ENCODE results near the gene LGMN.

Gene LGMN

DNA sequence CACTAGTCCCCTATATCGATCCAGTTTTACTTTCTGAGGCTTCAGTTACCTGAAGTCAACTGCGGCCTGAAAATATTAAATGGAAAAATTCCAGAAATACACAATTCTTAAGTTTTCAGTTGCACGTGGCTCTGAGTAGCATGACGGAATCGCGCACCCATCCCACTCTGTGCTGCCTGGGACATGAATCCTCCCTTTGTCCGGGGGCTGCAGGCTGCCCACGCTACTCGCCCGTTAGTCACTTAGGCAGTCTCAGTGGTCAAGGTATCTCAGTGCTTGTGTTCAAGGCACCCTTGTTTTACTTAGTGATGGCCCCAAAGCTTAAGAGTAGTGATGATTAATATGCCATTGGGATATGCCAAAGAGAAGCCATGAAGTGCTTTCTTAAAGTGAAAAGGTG is 46.6 kb downstream of the LGMN start:
- intact Hi-C loops (cut with DNase I; ENCODE audit: low total_unique reads): no loop called here
- H3K9me3 ChIP-seq: no peaks in the 10 kb centered on the region
- no peaks in the 10 kb centered on the region for H3K27me3 ChIP-seq
- TF ChIP-seq, protein P1, sequence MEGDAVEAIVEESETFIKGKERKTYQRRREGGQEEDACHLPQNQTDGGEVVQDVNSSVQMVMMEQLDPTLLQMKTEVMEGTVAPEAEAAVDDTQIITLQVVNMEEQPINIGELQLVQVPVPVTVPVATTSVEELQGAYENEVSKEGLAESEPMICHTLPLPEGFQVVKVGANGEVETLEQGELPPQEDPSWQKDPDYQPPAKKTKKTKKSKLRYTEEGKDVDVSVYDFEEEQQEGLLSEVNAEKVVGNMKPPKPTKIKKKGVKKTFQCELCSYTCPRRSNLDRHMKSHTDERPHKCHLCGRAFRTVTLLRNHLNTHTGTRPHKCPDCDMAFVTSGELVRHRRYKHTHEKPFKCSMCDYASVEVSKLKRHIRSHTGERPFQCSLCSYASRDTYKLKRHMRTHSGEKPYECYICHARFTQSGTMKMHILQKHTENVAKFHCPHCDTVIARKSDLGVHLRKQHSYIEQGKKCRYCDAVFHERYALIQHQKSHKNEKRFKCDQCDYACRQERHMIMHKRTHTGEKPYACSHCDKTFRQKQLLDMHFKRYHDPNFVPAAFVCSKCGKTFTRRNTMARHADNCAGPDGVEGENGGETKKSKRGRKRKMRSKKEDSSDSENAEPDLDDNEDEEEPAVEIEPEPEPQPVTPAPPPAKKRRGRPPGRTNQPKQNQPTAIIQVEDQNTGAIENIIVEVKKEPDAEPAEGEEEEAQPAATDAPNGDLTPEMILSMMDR (IDR thresholded peaks at IDR 0.05): no peak
- no peak for DNase-seq
- H3K27ac ChIP-seq: no peak overlapping the region
- no peaks in the 10 kb centered on the region for H3K4me1 ChIP-seq
- H3K4me3 ChIP-seq: no peak overlapping the region
- H3K36me3 ChIP-seq: peaks cover 33 to 42% (median 37%) of the 10 kb centered on the region in 3 donors

- Histone ChIP-seq H3K27ac (no peak overlapping the region), H3K9me3 (no peaks in the 10 kb centered on the region)
These were observed 50.0 kb downstream of the LGMN start for GRCh38 chr14:92698393-92698792.

GRCh38 chr14:92696366-92696765 is 52.1 kb downstream of the LGMN start:
- H3K4me1 ChIP-seq: peaks cover 0 to 11% (median 7%) of the 10 kb centered on the region in 4 donors
- DNase-seq: no peak
- H3K9me3 ChIP-seq: no peaks in the 10 kb centered on the region
- H3K36me3 ChIP-seq: no peaks in the 10 kb centered on the region
- intact Hi-C loops (cut with DNase I; ENCODE audit: low total_unique reads): no loop called here
- H3K4me3 ChIP-seq: no peak overlapping the region
- no peaks in the 10 kb centered on the region for H3K27me3 ChIP-seq
- no peak overlapping the region for H3K27ac ChIP-seq
- TF ChIP-seq, protein P1 (IDR thresholded peaks at IDR 0.05): no peak

More at GRCh38 chr14:92698393-92698792, 50.0 kb downstream of the LGMN start:
- Histone ChIP-seq H3K4me3 (no peak overlapping the region), H3K4me1 (no peaks in the 10 kb centered on the region), H3K27me3 (no peaks in the 10 kb centered on the region), H3K36me3 (peaks cover 1 to 7% (median 3%) of the 10 kb centered on the region in 3 donors)
- intact Hi-C loops (cut with DNase I; ENCODE audit: low total_unique reads): no loop called here
- TF ChIP-seq, protein P1 (IDR thresholded peaks at IDR 0.05): no peak
- DNase-seq: no peak

DNA sequence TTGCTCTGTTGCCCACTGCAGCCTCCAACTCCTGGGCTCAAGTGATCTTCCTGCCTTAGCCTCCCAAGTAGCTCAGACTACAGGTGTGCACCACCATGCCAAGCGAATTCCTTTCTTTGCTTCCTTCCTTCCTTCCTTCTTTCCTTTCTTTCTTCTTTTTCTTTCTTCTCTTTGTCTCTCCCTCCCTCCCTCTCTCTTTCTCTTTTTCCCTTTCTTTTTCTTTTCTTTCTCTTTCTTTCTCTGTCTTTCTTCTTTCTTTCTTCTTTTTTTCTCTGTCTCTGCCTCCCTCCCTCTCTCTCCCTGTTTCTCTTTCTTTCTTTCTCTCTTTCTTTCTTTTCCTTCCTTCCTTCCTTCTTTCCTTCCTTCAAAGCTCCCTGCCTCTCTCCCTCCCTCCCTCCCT is 52.9 kb downstream of the LGMN start:
- H3K27me3 ChIP-seq: no peaks in the 10 kb centered on the region
- no peaks in the 10 kb centered on the region for H3K36me3 ChIP-seq
- no peak overlapping the region for H3K27ac ChIP-seq
- no peak for DNase-seq
- no peak overlapping the region for H3K4me3 ChIP-seq
- TF ChIP-seq, protein P1 (IDR thresholded peaks at IDR 0.05): no peak
- peaks cover 0 to 11% (median 7%) of the 10 kb centered on the region in 4 donors for H3K4me1 ChIP-seq
- H3K9me3 ChIP-seq: no peaks in the 10 kb centered on the region
- intact Hi-C loops (cut with DNase I; ENCODE audit: low total_unique reads): no loop called here

DNA sequence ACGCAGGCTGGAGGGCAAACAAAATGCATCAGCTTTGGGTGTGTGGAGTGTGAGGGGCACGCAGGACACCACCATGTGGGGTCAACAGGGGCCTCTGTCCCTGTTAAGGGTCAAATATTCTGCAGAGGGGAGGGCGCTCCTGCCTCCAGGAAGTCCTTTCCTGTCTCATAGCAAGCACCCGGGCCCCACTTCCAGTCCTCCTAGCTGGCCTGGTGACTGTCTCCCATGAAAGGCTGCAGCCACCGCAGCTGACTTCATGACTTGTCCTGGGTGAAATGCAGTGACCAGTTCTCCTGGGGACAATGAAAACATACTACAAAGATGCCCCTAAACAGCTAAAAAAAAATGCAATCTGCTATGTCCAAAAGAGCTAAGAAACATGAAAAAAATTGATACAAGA is 53.6 kb downstream of the LGMN start:
- TF ChIP-seq, protein P1 (IDR thresholded peaks at IDR 0.05): no peak
- intact Hi-C loops (cut with DNase I; ENCODE audit: low total_unique reads): no loop called here
- H3K4me3 ChIP-seq: no peak overlapping the region
- H3K9me3 ChIP-seq: no peaks in the 10 kb centered on the region
- no peak for DNase-seq
- no peaks in the 10 kb centered on the region for H3K36me3 ChIP-seq
- H3K27me3 ChIP-seq: no peaks in the 10 kb centered on the region
- H3K4me1 ChIP-seq: peaks cover 0 to 11% (median 7%) of the 10 kb centered on the region in 4 donors
- H3K27ac ChIP-seq: no peak overlapping the region

All from tibial artery (tissue), 4 donors.